ENCODE measurements around the gene OSBPL5. TPM values are rescaled to one million over a fixed set of nuclear protein-coding genes. Genes with fewer than 3 reads are reported as not detected.
"Not testable (repeated sequence)": the region's sequence is repeated elsewhere in the genome, so short reads cannot be mapped to it uniquely, and the experiment has no call there.

OSBPL5 gene
- total and polyA plus RNA-seq, 5 donors from 2014 or later: 0.22 to 2.2 (median 0.23) TPM; not detected in 2

DNA sequence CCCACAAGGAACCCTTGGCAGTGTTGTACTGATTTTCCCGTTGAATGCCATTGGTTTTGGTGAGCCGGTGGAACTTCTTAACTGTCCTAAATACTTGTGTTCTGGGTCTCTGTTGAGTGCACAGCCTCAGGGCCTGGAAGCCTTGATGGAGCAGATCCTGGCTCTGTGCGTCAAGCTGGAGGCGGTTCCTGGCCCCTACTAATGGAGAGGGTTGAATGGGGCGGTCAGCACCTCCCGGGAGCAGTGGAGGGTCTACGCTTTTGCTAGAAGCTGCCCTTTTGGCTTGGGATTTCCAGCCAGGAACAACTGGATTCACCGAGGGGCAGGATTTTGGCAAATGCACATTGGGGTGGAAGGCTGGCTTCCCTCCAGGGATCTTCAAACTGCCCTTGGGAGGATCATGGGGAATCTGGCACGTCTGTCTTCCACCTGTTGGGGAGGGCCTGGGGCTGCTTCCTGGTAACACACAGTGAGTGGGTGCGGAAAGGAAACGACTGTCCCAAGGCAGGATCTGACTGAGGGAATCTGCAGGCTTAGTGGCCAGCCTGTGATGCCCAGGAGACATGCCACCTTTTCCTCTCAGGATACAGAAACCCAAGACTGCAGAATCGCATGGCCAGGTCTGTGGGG is 6.9 kb upstream of the OSBPL5 start:
- Histone ChIP-seq H3K27ac (ENCODE audit: insufficient read depth, low read length, poor library complexity, severe bottlenecking) (no peak overlapping the region), H3K9me3 (ENCODE audit: control insufficient read depth in 2 of 2, low read length in 2 of 2) (peaks cover 15 to 16% of the 10 kb centered on the region in 2 experiments), H3K36me3 (ENCODE audit: control insufficient read depth, insufficient read depth, low read length) (no peaks in the 10 kb centered on the region), H3K4me3 (ENCODE audit: low read depth, low read length) (no peak overlapping the region), H3K4me1 (ENCODE audit: control insufficient read depth, insufficient read depth, low read length, poor library complexity, severe bottlenecking) (no peaks in the 10 kb centered on the region), H3K27me3 (ENCODE audit: control insufficient read depth, insufficient read depth, low read length) (no peaks in the 10 kb centered on the region)
- no peak overlapping the region for H3K27ac Mint-ChIP-seq
- ATAC-seq (ENCODE audit: low read depth in 2 of 2): no peak
- no peak for DNase-seq
- no peaks in the 10 kb centered on the region for H3K36me3 Mint-ChIP-seq
- H3K4me3 Mint-ChIP-seq: peak overlapping the region in 1 of 4 donors; percentile 7
- H3K4me1 Mint-ChIP-seq: peaks cover 0 to 6% (median 5%) of the 10 kb centered on the region in 4 donors
- peaks cover 38% of the 10 kb centered on the region for H3K27me3 Mint-ChIP-seq
- peaks cover 0 to 16% (median 2%) of the 10 kb centered on the region in 7 donors for H3K9me3 Mint-ChIP-seq

DNA sequence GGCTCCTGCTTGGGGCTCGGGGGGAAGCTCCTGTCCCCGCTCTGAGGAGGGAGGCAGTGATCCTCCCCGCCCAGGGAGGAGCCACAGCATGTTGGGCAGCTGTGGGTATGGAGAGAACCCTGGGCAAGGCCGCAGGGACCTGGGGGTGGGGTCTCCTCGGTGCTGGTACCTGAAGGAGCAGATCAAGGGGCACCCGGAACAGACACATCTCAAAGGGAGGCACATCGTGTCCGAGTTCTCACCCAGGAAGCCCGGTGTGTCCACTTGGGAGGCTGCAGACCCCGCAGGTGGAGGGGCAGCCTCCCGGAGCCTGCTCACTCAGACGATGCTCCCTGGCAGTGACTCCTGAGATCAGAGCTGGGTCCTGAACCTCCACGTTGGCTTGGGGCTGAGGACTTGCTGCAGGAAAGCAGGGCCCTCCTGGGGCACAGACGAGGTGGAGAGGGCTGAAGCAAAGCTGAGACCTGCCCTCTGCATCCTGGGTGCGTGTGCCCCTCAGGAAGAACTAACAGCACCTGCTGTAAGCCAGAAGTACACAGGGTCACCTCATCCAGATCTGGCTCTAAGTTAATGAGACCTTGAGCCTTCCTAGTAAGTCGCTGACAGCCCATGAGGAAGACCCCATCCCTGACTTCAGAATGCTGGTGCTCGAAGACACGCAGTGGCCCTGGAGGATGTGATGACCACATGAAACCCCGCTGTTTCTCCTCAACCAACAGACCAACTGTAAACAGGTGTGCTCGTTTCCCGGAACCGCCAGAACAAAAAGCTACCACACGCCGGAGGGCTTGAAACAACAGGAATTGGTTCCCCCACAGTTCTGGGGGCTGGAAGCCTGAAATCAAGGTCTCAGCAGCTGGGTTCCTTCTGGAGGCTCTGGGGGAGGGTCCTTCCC is 5.9 kb upstream of the OSBPL5 start:
- DNase-seq: no peak
- no peaks in the 10 kb centered on the region for H3K4me1 ChIP-seq (ENCODE audit: control insufficient read depth, insufficient read depth, low read length, poor library complexity, severe bottlenecking)
- Mint-ChIP-seq H3K4me1 (peaks cover 0 to 6% (median 5%) of the 10 kb centered on the region in 4 donors), H3K4me3 (no peak overlapping the region), H3K27me3 (peaks cover 42% of the 10 kb centered on the region), H3K27ac (no peak overlapping the region), H3K9me3 (peaks cover 0 to 7% (median 0%) of the 10 kb centered on the region in 7 donors), H3K36me3 (no peaks in the 10 kb centered on the region)
- peaks cover 2% of the 10 kb centered on the region for H3K27me3 ChIP-seq (ENCODE audit: control insufficient read depth, insufficient read depth, low read length)
- H3K9me3 ChIP-seq (ENCODE audit: control insufficient read depth in 2 of 2, low read length in 2 of 2): peaks cover 5 to 6% of the 10 kb centered on the region in 2 experiments
- H3K27ac ChIP-seq (ENCODE audit: insufficient read depth, low read length, poor library complexity, severe bottlenecking): no peak overlapping the region
- no peak overlapping the region for H3K4me3 ChIP-seq (ENCODE audit: low read depth, low read length)
- no peaks in the 10 kb centered on the region for H3K36me3 ChIP-seq (ENCODE audit: control insufficient read depth, insufficient read depth, low read length)
- ATAC-seq (ENCODE audit: low read depth in 2 of 2): no peak

DNA sequence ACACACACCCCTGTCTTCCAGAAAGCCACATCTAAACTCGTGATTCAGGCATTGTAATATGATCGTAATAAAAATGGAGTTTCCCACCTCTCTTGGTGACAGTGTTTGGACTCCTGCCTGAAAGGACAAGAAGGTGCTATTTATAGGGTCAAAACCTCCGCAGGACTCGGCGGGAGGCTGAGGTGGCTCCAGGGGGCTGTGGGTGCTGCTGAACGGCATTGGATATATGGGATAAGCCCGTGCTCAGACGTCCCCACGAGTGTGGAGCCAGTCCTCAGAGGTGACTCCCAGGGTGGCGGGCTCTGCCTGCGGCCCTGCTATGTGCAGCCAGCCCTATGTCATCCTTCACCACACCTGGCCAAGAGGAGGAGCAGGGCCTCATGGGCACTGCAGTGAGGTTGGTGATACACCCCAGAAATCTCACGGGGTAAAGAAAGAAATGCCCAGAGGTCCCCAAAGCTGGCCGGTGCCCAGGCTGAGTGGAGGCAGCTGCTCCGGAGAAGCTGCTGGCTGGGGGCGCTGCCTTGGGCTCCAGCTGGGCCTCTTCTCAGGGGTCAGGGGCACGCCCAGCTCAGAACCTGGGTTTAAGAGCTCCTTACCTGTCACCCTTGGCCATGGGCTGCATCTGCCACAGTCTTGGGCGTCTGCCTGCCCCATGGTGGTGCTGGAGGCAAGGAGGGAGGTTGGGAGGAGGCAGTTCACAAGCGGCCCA is 5.1 kb upstream of the OSBPL5 start:
- Histone ChIP-seq H3K4me1 (ENCODE audit: control insufficient read depth, insufficient read depth, low read length, poor library complexity, severe bottlenecking) (no peaks in the 10 kb centered on the region), H3K9me3 (ENCODE audit: control insufficient read depth in 2 of 2, low read length in 2 of 2) (no peaks in the 10 kb centered on the region), H3K27me3 (ENCODE audit: control insufficient read depth, insufficient read depth, low read length) (peaks cover 2% of the 10 kb centered on the region), H3K36me3 (ENCODE audit: control insufficient read depth, insufficient read depth, low read length) (no peaks in the 10 kb centered on the region), H3K4me3 (ENCODE audit: low read depth, low read length) (no peak overlapping the region), H3K27ac (ENCODE audit: insufficient read depth, low read length, poor library complexity, severe bottlenecking) (no peak overlapping the region)
- Mint-ChIP-seq H3K36me3 (no peaks in the 10 kb centered on the region), H3K4me1 (peaks cover 0 to 11% (median 6%) of the 10 kb centered on the region in 4 donors), H3K27me3 (peaks cover 48% of the 10 kb centered on the region), H3K9me3 (no peaks in the 10 kb centered on the region), H3K27ac (no peak overlapping the region), H3K4me3 (peak overlapping the region in 1 of 4 donors; percentile 28)
- ATAC-seq (ENCODE audit: low read depth in 2 of 2) (no peak), DNase-seq (no peak)

DNA sequence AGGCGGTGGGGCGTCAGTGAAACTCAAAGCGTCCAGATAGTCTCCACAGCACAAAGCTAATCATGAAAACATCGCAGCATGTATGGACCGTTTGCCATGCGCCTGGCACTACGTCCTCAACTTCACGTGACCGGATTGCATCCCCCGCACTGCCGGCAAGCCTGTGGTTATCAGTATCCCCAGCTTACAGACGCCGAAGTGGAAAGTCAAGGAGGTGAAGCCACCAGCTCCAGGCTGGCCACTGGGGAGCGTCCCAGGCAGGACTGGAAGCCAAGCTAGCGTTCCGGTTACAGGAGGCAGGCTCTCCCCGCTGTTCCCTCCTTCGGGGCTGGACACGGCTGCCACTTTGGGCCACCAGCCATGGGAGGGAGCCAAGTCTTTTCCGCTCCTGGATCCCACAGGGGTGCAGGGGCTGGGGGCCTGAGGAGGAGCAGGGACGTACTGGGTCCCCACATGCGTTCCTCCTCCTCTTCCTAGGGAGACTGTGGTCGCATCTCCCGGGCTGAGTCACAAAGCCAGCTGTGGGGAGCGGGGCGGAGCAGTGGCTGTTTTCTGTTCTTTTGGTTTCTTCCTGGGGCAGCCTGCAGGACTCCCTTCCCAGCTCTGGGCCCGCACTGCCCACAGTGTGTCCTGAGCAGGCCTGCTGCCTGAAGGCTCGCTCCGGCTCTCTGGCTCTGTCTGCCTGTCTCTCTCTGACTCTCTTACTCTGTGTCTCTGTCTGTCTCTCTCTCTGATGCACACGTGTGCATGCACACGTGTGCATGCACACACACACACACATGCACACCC is 4.3 kb upstream of the OSBPL5 start:
- ATAC-seq (ENCODE audit: low read depth in 2 of 2): no peak
- peak overlapping the region in 1 of 4 donors; percentile 28 for H3K4me3 Mint-ChIP-seq
- peaks cover 2% of the 10 kb centered on the region for H3K27me3 ChIP-seq (ENCODE audit: control insufficient read depth, insufficient read depth, low read length)
- peaks cover 48% of the 10 kb centered on the region for H3K27me3 Mint-ChIP-seq
- H3K27ac Mint-ChIP-seq: no peak overlapping the region
- no peaks in the 10 kb centered on the region for H3K36me3 ChIP-seq (ENCODE audit: control insufficient read depth, insufficient read depth, low read length)
- H3K4me1 ChIP-seq (ENCODE audit: control insufficient read depth, insufficient read depth, low read length, poor library complexity, severe bottlenecking): no peaks in the 10 kb centered on the region
- peaks cover 0 to 11% (median 6%) of the 10 kb centered on the region in 4 donors for H3K4me1 Mint-ChIP-seq
- H3K9me3 Mint-ChIP-seq: no peaks in the 10 kb centered on the region
- no peak overlapping the region for H3K27ac ChIP-seq (ENCODE audit: insufficient read depth, low read length, poor library complexity, severe bottlenecking)
- DNase-seq: peak in 1 of 3 donors; percentile 7
- no peaks in the 10 kb centered on the region for H3K36me3 Mint-ChIP-seq
- no peak overlapping the region for H3K4me3 ChIP-seq (ENCODE audit: low read depth, low read length)
- no peaks in the 10 kb centered on the region for H3K9me3 ChIP-seq (ENCODE audit: control insufficient read depth in 2 of 2, low read length in 2 of 2)

DNA sequence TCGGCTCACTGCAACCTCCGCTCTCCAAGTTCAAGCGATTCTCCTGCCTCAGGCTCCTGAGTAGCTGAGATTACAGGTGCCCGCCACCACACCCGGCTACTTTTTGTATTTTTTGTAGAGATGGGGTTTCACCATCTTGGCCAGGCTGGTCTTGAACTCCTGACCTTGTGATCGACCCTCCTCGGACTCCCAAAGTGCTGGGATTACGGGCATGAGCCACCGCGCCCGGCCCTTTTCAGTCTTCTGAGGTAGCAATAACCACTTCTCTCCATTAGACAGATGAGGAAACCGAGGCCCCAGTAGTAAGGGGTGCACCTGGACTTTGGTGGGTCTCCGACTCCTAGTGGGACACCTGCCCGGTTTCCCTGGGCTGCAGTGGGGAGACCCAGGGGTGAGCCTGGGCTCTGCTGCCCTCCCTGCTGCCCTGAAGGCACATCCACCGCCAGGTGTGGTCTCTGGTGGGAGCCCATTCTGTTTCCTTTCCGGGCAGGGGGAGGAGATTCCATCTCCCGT is 3.7 kb upstream of the OSBPL5 start:
- not testable (repeated sequence) for H3K27ac ChIP-seq (ENCODE audit: insufficient read depth, low read length, poor library complexity, severe bottlenecking); H3K36me3 ChIP-seq (ENCODE audit: control insufficient read depth, insufficient read depth, low read length); H3K9me3 ChIP-seq (ENCODE audit: control insufficient read depth in 2 of 2, low read length in 2 of 2); H3K27ac Mint-ChIP-seq; H3K9me3 Mint-ChIP-seq; H3K36me3 Mint-ChIP-seq; H3K27me3 ChIP-seq (ENCODE audit: control insufficient read depth, insufficient read depth, low read length); H3K4me1 ChIP-seq (ENCODE audit: control insufficient read depth, insufficient read depth, low read length, poor library complexity, severe bottlenecking); H3K4me3 Mint-ChIP-seq; DNase-seq; ATAC-seq (ENCODE audit: low read depth in 2 of 2); H3K4me3 ChIP-seq (ENCODE audit: low read depth, low read length)
- Mint-ChIP-seq H3K27me3 (peaks cover 52% of the 10 kb centered on the region), H3K4me1 (peaks cover 0 to 13% (median 6%) of the 10 kb centered on the region in 4 donors)

DNA sequence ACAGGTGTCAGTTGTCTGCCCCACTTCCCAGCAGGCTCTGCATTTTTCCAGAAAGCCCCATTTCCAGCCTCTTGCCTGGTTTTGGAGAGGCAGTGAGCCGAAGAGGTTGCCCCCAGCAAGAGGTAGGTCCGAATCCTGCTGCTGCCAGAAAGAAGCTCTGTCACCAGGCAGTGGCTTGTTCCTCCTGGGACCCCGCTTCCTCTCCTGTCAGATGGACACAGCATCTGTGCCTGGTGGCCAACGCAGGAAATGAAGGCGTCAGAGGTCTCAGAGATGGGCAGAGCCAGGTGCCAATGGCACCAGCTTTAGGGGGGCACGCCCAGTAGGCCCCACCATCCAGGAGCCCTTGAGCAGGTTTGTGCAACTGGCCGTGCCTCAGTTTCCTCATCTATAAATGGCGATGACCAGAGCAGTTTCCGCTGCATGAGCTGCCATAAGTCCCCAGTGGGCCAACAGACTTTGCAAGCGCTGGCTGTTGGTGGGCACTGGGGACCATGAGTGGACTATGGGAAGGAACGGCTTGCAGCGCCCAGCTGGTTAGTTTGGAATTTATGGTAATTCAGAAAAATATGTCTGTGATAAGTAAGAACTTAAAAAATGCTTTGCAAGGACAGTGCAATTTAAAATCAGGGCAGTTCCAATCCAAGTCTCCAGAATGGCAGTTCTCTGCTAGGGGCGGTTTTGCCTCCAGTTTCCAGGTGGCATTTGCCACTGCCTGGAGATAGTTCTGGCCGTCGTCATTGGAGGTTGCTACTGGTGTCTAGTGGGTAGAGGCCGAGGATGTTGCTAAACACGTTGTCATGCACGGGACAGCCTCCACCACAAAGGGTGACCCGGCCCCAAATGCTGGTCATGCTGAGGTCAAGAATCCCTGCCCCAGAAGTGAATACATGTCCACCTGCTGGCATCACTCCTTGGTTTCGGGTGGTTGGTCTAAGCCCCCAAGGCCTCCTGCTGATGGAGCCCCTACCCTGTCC is 2.3 kb upstream of the OSBPL5 start:
- Mint-ChIP-seq H3K27ac (no peak overlapping the region), H3K4me1 (peaks cover 0 to 14% (median 6%) of the 10 kb centered on the region in 4 donors), H3K9me3 (no peaks in the 10 kb centered on the region), H3K4me3 (no peak overlapping the region), H3K27me3 (peaks cover 59% of the 10 kb centered on the region), H3K36me3 (no peaks in the 10 kb centered on the region)
- DNase-seq (no peak), ATAC-seq (ENCODE audit: low read depth in 2 of 2) (no peak)
- Histone ChIP-seq H3K36me3 (ENCODE audit: control insufficient read depth, insufficient read depth, low read length) (no peaks in the 10 kb centered on the region), H3K4me3 (ENCODE audit: low read depth, low read length) (no peak overlapping the region), H3K27me3 (ENCODE audit: control insufficient read depth, insufficient read depth, low read length) (peaks cover 2% of the 10 kb centered on the region), H3K4me1 (ENCODE audit: control insufficient read depth, insufficient read depth, low read length, poor library complexity, severe bottlenecking) (no peaks in the 10 kb centered on the region), H3K27ac (ENCODE audit: insufficient read depth, low read length, poor library complexity, severe bottlenecking) (no peak overlapping the region), H3K9me3 (ENCODE audit: control insufficient read depth in 2 of 2, low read length in 2 of 2) (no peaks in the 10 kb centered on the region)

All from CD4-positive, CD25-positive, alpha-beta regulatory T cell (primary cell).